Measurements from ENCODE around the gene FGF14.

DNA sequence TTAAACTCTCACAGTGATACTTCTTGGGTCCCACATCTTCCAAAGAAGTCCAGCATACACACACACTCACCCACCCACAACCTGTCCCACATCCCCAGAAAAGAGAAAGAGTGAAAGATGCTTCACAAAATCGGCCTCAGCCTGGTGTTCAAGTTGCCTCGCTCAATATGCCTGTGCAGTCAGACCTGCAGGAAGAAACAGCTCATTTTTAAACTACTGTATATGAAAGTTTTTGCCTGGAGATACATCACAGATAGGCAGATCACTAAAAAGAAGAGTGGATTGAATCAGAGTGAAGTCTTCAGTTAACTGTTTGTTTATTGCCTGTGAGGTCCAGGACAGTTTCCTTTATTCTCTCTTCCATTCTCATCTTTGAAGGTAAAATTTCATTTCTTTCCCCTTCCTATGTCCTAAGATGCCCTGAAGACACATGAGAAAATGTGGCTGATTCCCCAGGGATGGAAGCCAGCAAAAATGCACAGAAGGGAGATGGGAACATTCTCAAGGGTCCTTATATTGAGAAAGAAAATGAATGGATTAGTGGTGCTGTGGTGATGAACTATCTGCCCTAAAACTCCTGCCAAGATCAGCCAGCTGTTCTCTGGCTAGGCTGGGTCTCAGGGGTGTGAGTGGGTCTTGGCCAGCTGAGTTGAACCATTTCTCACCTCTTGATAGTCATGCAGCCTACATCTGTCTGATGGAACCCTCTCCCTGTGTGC, 690.4 kb downstream of the FGF14 start:
- TF ChIP-seq, protein P1, sequence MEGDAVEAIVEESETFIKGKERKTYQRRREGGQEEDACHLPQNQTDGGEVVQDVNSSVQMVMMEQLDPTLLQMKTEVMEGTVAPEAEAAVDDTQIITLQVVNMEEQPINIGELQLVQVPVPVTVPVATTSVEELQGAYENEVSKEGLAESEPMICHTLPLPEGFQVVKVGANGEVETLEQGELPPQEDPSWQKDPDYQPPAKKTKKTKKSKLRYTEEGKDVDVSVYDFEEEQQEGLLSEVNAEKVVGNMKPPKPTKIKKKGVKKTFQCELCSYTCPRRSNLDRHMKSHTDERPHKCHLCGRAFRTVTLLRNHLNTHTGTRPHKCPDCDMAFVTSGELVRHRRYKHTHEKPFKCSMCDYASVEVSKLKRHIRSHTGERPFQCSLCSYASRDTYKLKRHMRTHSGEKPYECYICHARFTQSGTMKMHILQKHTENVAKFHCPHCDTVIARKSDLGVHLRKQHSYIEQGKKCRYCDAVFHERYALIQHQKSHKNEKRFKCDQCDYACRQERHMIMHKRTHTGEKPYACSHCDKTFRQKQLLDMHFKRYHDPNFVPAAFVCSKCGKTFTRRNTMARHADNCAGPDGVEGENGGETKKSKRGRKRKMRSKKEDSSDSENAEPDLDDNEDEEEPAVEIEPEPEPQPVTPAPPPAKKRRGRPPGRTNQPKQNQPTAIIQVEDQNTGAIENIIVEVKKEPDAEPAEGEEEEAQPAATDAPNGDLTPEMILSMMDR (conservative IDR thresholded peaks at IDR 0.05; ENCODE audit: low read depth, low read length): no peak
- TF ChIP-seq SMC3 (IDR thresholded peaks at IDR 0.05; ENCODE audit: low read depth, low read length): no peak
- no peak for TF ChIP-seq RAD21 (IDR thresholded peaks at IDR 0.05; ENCODE audit: low read length)
- TF ChIP-seq RCOR1 (IDR thresholded peaks at IDR 0.05; ENCODE audit: insufficient replicate concordance, low read length): no peak
- TF ChIP-seq POLR2A (IDR thresholded peaks at IDR 0.05; ENCODE audit: low read depth, low read length): no peak
- TF ChIP-seq, protein P2, sequence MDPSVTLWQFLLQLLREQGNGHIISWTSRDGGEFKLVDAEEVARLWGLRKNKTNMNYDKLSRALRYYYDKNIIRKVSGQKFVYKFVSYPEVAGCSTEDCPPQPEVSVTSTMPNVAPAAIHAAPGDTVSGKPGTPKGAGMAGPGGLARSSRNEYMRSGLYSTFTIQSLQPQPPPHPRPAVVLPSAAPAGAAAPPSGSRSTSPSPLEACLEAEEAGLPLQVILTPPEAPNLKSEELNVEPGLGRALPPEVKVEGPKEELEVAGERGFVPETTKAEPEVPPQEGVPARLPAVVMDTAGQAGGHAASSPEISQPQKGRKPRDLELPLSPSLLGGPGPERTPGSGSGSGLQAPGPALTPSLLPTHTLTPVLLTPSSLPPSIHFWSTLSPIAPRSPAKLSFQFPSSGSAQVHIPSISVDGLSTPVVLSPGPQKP (IDR thresholded peaks at IDR 0.05; ENCODE audit: borderline replicate concordance, low read depth, low read length): no peak
- TF ChIP-seq, protein P3, sequence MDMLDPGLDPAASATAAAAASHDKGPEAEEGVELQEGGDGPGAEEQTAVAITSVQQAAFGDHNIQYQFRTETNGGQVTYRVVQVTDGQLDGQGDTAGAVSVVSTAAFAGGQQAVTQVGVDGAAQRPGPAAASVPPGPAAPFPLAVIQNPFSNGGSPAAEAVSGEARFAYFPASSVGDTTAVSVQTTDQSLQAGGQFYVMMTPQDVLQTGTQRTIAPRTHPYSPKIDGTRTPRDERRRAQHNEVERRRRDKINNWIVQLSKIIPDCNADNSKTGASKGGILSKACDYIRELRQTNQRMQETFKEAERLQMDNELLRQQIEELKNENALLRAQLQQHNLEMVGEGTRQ (IDR thresholded peaks at IDR 0.05; ENCODE audit: low read depth, low read length): no peak
- no peak for TF ChIP-seq BHLHE40 (IDR thresholded peaks at IDR 0.05; ENCODE audit: low read depth, low read length)
- TF ChIP-seq CEBPB (IDR thresholded peaks at IDR 0.05; ENCODE audit: low read depth, low read length): no peak

Data from IMR-90 (cell line).